ENCODE data around the gene ZNF230.

GRCh38 chr19:43983544-43983911 is 19.2 kb upstream of the ZNF230 start:
- TF ChIP-seq CTCF (IDR thresholded peaks at IDR 0.05) (no peak), POLR2AphosphoS5 (IDR thresholded peaks at IDR 0.05) (no peak), POLR2A (IDR thresholded peaks at IDR 0.05) (no peak)

Measured in breast epithelium (tissue), 3 donors.